ENCODE results near the gene CELSR1.

GRCh38 chr22:46390652-46391301 is 146.6 kb downstream of the CELSR1 start:
- no peak for TF ChIP-seq GLIS3 (CRISPR knock-in tag; IDR thresholded peaks at IDR 0.05)
- no peak for TF ChIP-seq ZNF70 (CRISPR knock-in tag; IDR thresholded peaks at IDR 0.05)
- no peak for TF ChIP-seq ARNTL (CRISPR knock-in tag; IDR thresholded peaks at IDR 0.05; ENCODE audit: borderline replicate concordance, low read depth)
- no peak for TF ChIP-seq CREB5 (CRISPR knock-in tag; IDR thresholded peaks at IDR 0.05; ENCODE audit: low read depth)
- no peak for TF ChIP-seq TOX (CRISPR knock-in tag; IDR thresholded peaks at IDR 0.05; ENCODE audit: borderline replicate concordance)
- no peak for TF ChIP-seq CSDC2 (CRISPR knock-in tag; IDR thresholded peaks at IDR 0.05)
- TF ChIP-seq BACH2 (CRISPR knock-in tag; IDR thresholded peaks at IDR 0.05; ENCODE audit: borderline replicate concordance), result no peak
- no peak for TF ChIP-seq PATZ1 (CRISPR knock-in tag; IDR thresholded peaks at IDR 0.05; ENCODE audit: borderline replicate concordance)
- no peak for TF ChIP-seq ZC3H10 (CRISPR knock-in tag; IDR thresholded peaks at IDR 0.05)
- no peak for TF ChIP-seq SNAI2 (CRISPR knock-in tag; IDR thresholded peaks at IDR 0.05)
- no peak for TF ChIP-seq ZNF565 (CRISPR knock-in tag; conservative IDR thresholded peaks at IDR 0.05; ENCODE audit: low read depth)
